ENCODE measurements around the gene KATNAL2. TPM values are rescaled to one million over a fixed set of nuclear protein-coding genes. Genes with fewer than 3 reads are reported as not detected.
"Not testable (repeated sequence)": the region's sequence is repeated elsewhere in the genome, so short reads cannot be mapped to it uniquely, and the experiment has no call there.

The KATNAL2 gene
- total RNA-seq, 1 donor from 2014 or later, result 8.0 TPM

DNA sequence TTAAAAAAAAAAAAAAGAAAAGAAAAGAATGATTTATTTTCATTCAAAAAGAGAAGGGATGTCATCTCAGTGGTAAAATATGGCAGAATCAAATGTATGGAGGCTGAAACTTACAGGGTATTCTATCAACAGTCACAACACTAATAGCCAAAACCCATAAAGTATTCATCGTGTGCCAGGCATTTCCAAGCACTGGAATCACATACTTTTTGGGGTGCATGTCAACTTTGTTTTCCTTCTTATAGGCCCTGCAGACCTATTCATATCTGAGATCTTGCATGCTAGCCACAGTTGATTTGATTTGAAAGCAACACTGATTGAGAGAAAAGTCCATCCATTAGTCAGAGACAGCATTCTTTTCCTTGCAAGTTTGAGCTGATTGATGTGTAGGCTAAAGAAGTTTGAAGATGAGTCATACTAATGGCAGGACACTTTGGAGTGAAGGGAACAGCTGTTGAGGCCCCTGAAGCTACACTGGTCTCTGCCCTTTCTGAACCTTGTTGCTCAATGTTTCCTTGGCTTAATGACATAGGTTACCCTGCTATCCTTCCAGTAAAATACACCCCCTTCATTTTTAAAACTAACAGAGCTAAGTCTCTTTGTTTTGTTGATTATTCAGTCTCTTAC lies 22.0 kb downstream of the KATNAL2 start:
- DNase-seq (ENCODE audit: low spot score), result no peak

DNA sequence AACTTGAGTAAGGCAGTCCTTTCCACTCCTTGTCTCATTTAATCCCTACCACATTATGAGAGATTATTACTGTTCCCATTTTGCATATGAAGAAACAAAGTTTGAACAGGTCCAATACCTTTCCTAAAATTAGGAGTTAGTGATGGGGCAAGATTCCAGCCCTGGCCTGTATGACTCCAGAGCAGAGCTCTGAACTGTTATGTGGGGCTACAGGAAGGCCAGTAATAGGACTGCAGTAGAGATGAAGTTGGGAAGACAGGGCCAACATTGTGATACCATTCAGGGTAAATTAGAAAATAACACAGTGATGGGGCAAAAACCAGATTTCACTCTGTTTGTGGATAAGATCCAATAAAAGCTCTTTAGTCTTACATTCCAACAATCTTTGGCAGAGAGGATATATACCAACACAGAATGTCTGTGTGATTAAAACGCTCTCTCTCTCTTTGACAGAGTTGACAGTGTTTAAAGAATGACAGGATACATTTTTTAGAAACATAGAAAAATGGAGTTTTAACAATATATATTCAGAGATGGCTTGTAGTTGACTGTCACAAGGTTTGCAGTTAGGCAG lies 22.7 kb downstream of the KATNAL2 start:
- DNase-seq (ENCODE audit: low spot score), result no peak

DNA sequence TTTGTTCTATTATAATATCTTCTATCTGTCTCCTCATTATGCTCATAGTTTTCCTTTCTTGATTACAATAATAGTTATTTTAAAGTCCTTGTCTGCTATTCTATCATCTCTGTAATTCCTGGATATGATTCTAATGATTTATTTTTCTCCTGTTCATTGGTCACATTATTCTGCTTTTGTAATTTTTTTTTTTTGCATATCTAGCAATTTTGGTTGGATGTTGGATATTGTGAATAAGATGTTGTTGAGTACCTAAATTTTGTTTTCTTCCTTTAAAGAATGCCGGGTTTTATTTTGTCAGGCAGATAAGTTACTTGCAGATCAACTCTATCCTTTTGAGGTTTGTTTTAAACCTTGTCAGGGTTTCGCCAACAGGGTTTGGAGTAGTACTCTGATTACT lies 25.2 kb downstream of the KATNAL2 start:
- no peak for DNase-seq (ENCODE audit: low spot score)

DNA sequence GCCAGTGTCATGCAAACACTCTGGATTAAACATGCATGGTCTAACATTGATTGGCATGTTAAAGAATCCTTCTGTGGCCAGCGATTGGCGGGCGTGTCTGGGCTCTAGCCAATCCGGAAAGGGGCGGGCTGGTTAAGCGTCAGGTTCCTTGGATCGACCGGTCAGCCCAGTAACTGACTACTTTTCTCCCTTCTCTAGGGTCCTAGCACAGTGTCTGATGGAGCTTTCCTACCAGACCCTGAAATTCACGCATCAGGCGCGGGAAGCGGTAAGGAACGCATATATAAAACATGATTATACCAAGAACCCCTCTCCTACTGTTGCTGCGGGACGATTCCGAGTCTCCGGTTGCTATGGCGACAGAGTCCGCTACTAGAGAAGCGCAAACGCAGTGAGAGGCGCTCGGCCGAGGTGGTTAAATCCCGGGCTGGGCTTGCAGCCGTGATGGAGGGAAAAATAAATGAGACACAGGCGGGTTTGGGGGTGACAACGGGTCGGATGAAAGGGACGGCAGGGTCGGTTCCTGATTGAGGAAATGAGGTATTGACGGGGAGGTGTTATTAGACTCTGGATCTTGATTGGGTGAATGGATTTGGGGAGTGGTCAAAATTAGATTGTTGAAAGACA lies 29.4 kb downstream of the KATNAL2 start:
- peak; percentile 87 for DNase-seq (ENCODE audit: low spot score)

DNA sequence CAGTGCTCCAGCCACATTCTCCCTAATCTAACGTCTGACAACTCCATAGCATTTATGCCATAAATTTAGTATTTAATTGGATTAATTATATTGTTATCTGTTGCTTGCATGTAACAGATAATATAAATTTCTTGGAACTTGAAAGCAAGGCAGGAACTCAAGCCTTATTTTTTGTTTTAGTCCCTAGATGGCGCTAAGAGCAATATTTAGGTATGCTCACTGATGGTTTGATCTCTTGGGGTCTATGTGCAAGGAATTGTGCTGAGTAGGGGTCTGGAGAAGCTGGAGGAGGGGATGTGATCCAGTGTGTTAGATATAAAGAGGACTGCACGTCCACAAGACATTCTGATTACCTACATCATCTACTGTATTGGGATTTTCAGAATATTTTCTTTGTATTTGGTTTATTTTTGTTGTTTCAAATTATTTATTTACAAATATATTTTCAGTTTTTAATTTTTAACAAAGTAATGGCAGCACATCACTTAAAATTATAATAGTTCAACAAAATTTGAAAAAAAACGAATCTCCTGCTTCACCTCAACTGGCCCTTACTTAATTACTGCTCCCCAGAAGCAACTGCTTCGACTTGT lies 32.8 kb downstream of the KATNAL2 start:
- no peak for DNase-seq (ENCODE audit: low spot score)

DNA sequence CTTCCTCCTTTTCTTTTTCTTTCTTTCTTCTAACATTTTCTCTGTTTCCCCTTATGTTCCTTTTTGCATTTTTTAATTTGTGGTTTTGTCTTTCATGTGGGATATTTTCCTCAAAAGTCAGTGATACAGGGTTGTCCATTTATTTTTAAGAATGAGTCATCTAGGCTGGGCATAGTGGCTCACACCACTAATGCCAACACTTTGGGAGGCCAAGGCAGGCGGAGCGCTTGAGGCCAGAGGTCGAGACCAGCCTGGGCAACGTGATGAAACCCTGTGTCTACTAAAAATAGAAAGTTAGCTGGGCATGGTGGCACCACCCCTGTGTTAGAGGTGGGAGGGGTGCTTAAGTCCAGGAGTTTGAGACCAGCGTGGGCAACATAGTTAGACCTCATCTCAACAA lies 35.8 kb downstream of the KATNAL2 start:
- no peak for DNase-seq (ENCODE audit: low spot score)

DNA sequence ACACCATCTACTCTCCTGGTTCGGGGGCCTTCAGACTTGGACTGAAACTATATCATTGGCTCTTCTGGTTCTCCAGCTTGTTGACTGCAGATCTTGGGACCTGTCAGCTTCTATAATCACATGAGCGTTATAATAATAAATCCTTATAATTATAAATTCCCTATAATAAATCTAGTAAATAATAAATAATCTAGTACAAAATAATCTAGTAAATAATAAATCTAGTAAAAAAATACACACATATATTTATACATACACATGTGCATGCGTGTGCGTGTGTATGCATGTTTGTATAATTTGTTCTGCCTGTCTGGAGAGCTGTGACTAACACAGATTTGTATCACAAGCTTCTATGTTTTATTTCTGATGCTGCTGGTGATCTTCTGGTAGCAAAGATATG lies 40.8 kb downstream of the KATNAL2 start:
- no peak for DNase-seq (ENCODE audit: low spot score)

DNA sequence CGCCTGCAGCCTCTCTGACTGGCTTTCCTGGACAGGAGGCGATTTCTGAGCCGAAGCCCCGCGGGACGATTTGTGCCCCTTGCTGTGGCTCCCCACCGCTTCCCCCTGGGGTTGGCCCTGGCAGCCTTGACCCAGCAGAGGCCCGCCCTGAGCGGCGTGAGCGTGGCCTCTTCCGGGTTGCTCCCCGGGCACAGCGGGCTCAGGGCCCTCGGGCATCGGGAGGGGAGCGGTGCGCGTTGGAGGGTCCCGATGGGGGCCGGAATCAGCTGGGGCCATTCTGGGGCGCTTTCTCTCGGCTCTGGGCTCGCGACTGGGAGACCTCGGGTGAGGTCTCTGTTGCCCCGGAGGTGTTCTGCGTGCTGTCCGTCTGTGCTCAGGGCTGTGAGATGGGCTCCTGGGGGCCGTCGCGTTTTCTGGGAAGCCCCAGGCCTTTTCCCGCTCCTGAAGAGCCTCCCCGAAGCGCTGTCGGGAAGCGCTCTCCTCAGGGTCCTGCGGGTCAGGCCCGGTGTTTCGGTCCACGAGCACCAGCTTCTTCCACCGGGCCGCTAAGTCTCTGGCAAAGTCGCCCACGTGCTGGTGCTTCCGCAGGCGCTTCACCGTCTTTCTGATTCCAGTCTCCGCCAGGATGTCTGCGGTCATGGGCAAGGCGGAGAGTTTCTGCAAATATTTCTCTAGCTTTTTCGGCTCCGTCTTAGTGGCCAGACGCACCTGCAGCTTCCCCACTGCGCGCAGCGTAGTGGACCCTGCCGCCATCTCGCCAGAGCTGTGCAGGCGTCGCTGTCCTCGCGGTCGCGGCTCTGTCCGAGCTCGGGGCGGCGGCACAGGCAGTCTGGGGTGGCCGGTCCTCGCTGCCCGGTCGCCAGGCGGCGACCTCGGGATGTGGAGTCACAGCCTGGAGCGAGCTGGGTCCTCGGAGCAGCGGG lies 46.5 kb downstream of the KATNAL2 start:
- not testable (repeated sequence) for DNase-seq (ENCODE audit: low spot score)

DNA sequence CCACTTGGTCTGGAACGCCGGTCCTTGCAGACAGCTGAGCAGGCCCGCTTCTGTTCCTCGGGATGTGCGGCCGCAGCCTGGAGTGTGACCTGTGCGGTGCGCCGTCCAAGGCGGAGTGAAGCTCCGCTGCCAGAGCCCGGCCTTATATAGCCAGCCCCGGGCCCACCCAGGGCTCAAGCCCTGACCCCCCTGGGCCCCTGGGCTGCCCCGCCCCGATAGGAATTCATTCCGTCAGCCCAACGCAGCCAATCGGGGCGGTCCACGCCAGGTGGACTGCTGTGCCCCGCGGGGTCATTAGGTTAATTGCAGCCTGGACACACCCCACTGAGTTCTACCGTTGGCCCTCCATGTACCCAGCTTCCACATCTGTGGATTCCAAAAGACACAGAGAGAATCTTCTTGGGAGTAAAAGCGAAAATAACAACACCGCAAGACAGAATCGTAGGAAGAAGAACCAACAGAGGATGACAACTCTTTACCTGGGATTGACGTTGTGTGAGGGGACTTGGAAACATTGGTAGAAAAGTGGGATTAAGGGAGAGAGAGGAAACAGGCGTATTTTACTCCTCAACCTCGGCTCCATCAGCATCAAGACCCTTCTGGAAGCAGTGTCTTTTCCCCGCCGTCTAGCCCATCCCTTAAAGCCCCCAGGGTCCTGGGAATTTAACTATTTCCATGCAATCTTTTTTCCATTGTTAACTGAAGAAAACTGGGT lies 47.3 kb downstream of the KATNAL2 start:
- not testable (repeated sequence) for DNase-seq (ENCODE audit: low spot score)

DNA sequence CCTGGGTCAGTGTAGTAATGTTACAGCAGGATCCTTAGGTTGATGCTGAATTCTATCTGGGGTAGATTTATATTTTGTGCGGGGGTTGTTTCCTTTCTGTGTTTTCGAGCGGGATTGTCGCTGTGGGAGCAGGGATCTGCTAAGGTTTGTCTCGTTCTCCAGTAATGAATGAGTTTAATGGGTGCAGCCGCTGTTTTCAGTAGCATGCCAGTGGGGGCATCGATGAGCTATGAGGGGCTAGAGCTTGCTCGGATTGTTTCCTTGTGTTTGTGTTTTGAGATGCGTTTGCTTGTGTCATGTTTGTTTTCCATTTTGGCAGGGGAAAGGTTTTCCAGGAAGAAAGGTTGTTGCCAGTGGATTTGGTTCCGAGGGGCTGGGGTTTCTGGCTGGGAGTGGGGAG lies 48.9 kb downstream of the KATNAL2 start:
- DNase-seq (ENCODE audit: low spot score), result not testable (repeated sequence)

DNA sequence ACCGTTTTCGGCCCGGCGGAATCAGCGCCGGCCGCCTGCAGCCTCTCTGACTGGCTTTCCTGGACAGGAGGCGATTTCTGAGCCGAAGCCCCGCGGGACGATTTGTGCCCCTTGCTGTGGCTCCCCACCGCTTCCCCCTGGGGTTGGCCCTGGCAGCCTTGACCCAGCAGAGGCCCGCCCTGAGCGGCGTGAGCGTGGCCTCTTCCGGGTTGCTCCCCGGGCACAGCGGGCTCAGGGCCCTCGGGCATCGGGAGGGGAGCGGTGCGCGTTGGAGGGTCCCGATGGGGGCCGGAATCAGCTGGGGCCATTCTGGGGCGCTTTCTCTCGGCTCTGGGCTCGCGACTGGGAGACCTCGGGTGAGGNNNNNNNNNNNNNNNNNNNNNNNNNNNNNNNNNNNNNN lies 52.1 kb downstream of the KATNAL2 start:
- DNase-seq (ENCODE audit: low spot score), result not testable (repeated sequence)

DNA sequence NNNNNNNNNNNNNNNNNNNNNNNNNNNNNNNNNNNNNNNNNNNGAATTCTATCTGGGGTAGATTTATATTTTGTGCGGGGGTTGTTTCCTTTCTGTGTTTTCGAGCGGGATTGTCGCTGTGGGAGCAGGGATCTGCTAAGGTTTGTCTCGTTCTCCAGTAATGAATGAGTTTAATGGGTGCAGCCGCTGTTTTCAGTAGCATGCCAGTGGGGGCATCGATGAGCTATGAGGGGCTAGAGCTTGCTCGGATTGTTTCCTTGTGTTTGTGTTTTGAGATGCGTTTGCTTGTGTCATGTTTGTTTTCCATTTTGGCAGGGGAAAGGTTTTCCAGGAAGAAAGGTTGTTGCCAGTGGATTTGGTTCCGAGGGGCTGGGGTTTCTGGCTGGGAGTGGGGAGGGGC lies 102.5 kb downstream of the KATNAL2 start:
- not testable (repeated sequence) for DNase-seq (ENCODE audit: low spot score)

DNA sequence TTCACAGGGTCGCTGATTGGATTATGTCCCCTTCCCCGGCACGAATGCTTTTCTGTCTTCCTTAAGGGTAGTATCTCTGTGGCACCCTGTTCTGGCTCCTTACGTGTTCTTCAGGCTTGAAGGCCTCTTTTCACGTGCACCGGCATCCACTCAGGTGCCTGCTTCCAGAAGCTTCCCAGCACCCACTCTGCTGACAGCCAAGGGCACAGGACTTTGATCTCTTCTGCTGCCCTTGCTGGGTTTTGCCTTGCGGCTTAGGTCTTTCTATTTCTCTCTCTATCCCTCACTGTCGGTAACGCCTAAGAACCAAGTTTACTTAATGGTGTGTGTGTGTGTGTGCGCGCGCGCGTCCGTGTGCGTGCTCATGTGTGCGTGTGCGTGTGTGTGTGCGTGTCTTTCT lies 103.4 kb downstream of the KATNAL2 start:
- not testable (repeated sequence) for DNase-seq (ENCODE audit: low spot score)

DNA sequence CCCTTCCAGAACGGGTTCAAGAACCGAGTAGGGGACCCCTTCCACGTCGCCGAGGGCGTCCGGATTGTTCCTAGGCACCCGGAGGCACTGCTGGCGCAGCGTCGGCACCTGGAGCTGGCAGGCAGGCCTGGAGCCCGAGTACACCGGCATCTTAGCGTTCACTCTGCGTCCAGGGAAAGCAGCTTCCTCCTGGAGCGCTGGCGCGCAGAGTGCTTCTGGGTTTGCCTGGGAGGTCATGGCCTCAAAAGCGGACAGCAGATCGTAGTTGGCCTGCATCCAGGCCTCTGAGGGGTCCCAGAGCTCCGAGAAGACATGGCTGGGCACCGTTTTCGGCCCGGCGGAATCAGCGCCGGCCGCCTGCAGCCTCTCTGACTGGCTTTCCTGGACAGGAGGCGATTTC lies 105.4 kb downstream of the KATNAL2 start:
- DNase-seq (ENCODE audit: low spot score), result not testable (repeated sequence)

DNA sequence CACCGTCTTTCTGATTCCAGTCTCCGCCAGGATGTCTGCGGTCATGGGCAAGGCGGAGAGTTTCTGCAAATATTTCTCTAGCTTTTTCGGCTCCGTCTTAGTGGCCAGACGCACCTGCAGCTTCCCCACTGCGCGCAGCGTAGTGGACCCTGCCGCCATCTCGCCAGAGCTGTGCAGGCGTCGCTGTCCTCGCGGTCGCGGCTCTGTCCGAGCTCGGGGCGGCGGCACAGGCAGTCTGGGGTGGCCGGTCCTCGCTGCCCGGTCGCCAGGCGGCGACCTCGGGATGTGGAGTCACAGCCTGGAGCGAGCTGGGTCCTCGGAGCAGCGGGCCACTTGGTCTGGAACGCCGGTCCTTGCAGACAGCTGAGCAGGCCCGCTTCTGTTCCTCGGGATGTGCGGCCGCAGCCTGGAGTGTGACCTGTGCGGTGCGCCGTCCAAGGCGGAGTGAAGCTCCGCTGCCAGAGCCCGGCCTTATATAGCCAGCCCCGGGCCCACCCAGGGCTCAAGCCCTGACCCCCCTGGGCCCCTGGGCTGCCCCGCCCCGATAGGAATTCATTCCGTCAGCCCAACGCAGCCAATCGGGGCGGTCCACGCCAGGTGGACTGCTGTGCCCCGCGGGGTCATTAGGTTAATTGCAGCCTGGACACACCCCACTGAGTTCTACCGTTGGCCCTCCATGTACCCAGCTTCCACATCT lies 106.5 kb downstream of the KATNAL2 start:
- DNase-seq (ENCODE audit: low spot score), result not testable (repeated sequence)

DNA sequence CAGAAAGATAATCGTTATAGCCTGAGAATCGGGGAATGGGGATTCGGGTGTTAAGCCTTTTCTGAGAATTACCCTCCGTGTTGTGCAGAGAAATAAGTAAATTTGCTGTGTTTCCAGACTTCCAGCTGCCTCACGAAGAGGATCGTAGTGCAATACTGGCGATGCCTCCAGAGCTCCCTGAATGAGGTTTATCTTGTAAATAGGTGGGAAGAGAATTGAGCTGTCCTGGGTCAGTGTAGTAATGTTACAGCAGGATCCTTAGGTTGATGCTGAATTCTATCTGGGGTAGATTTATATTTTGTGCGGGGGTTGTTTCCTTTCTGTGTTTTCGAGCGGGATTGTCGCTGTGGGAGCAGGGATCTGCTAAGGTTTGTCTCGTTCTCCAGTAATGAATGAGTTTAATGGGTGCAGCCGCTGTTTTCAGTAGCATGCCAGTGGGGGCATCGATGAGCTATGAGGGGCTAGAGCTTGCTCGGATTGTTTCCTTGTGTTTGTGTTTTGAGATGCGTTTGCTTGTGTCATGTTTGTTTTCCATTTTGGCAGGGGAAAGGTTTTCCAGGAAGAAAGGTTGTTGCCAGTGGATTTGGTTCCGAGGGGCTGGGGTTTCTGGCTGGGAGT lies 108.3 kb downstream of the KATNAL2 start:
- DNase-seq (ENCODE audit: low spot score), result not testable (repeated sequence)

DNA sequence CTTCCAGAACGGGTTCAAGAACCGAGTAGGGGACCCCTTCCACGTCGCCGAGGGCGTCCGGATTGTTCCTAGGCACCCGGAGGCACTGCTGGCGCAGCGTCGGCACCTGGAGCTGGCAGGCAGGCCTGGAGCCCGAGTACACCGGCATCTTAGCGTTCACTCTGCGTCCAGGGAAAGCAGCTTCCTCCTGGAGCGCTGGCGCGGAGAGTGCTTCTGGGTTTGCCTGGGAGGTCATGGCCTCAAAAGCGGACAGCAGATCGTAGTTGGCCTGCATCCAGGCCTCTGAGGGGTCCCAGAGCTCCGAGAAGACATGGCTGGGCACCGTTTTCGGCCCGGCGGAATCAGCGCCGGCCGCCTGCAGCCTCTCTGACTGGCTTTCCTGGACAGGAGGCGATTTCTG lies 111.3 kb downstream of the KATNAL2 start:
- not testable (repeated sequence) for DNase-seq (ENCODE audit: low spot score)

DNA sequence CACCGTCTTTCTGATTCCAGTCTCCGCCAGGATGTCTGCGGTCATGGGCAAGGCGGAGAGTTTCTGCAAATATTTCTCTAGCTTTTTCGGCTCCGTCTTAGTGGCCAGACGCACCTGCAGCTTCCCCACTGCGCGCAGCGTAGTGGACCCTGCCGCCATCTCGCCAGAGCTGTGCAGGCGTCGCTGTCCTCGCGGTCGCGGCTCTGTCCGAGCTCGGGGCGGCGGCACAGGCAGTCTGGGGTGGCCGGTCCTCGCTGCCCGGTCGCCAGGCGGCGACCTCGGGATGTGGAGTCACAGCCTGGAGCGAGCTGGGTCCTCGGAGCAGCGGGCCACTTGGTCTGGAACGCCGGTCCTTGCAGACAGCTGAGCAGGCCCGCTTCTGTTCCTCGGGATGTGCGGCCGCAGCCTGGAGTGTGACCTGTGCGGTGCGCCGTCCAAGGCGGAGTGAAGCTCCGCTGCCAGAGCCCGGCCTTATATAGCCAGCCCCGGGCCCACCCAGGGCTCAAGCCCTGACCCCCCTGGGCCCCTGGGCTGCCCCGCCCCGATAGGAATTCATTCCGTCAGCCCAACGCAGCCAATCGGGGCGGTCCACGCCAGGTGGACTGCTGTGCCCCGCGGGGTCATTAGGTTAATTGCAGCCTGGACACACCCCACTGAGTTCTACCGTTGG lies 112.4 kb downstream of the KATNAL2 start:
- DNase-seq (ENCODE audit: low spot score), result not testable (repeated sequence)

DNA sequence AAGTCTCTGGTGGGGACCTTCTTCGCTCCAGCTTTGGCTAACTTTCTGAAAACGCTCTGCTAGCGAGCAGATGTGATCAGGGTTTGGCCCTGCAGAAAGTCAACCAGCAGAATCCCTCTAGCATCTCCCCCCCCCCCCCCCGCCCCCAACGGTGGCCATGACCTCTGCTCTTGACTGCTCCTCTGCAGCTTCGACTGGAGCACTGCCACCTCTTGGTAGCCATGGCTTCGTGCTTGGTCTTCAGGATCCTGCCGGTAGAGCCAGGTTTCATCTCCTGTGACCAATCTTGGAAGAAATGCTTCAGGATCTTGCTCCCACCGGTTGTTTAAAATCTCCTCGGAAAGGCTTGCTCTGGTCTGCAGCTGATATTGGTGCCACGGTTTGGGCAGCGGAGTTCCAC lies 113.5 kb downstream of the KATNAL2 start:
- DNase-seq (ENCODE audit: low spot score), result not testable (repeated sequence)

DNA sequence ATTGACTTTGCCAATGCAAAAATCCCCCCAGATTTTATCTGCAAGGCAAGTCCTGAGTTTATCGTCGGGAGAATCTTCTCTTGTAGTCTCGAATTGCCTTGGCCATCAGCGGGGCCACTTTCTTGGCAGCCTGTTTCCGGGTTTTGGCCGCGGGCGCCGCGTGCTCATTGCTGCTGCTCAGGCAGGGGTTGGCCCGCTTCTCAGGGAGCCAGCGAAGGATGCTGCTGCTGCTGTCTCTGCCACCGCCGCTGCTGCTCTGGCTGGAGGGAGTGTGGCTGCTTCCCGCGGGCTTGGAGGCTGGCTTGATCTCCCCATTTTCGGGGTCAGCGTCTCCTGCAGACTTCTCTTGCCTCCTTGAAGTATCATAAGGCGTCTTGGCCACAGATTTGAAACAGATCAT lies 115.5 kb downstream of the KATNAL2 start:
- no peak for DNase-seq (ENCODE audit: low spot score)
